ENCODE results near the gene FSD1L. TPM values are rescaled to one million over a fixed set of nuclear protein-coding genes. Genes with fewer than 3 reads are reported as not detected.

FSD1L gene
- polyA plus RNA-seq, 1 of the 3 experiments (the other 2 are of a cell fraction) = 0.76 TPM

GRCh38 chr9:105405514-105406131 is 42.2 kb upstream of the FSD1L start:
- Histone ChIP-seq H3K4me1 (ENCODE audit: control insufficient read depth in 1 of 2, insufficient read depth in 2 of 2, low read depth in 1 of 2, low read length in 1 of 2) (no peaks in the 10 kb centered on the region), H3K4me3 (ENCODE audit: low read depth in 2 of 2, low read length in 1 of 2) (no peak overlapping the region), H3K9me3 (no peaks in the 10 kb centered on the region), H3K27me3 (ENCODE audit: insufficient read depth) (no peaks in the 10 kb centered on the region), H3K9ac (no peak overlapping the region), H3K4me2 (no peak overlapping the region), H2AFZ (ENCODE audit: low read depth) (no peak overlapping the region), H3K27ac (ENCODE audit: low read depth in 2 of 2, low read length in 1 of 2) (no peak overlapping the region), H4K20me1 (ENCODE audit: insufficient read depth) (no peaks in the 10 kb centered on the region), H3K9me2 (no peaks in the 10 kb centered on the region), H3F3A (replicated peaks; ENCODE audit: insufficient read depth) (no peaks in the 10 kb centered on the region), H3K79me2 (ENCODE audit: insufficient read depth) (no peaks in the 10 kb centered on the region), H3K36me3 (replicated peaks in 1 of 2; ENCODE audit: control insufficient read depth in 1 of 2, insufficient read depth in 2 of 2, low read length in 1 of 2) (no peaks in the 10 kb centered on the region)
- ChIA-PET CTCF (interaction anchor here (0.7 to 2.1 kb wide), 3 partner anchors 9 to 437 kb away, joined by 3 to 14 read pairs (median 3); no protein-coding TSS in a partner anchor), POLR2A (no interaction called here)
- TF ChIP-seq RFX5 (IDR thresholded peaks at IDR 0.05; ENCODE audit: low read length) (no peak), EP300 (IDR thresholded peaks at IDR 0.05; ENCODE audit: borderline replicate concordance in 1 of 2, low read depth in 1 of 2, low read length in 1 of 2) (no peak), PBX3 (IDR thresholded peaks at IDR 0.05) (no peak), TCF12 (IDR thresholded peaks at IDR 0.05) (peak; percentile 47; the same call in 1 of the 2 replicates)
- DNase-seq = no peak
- WGBS (ENCODE audit: low lambda C conversion rate) = 79% methylated on average over 6 of the region's 6 CpGs

- no peak overlapping the region for H3K9ac ChIP-seq
- CTCF ChIA-PET = interaction anchor here (2.1 kb wide), 1 partner anchor 8 kb away, joined by 14 read pairs; no protein-coding TSS in a partner anchor
- no peaks in the 10 kb centered on the region for H4K20me1 ChIP-seq (ENCODE audit: insufficient read depth)
- H3K9me2 ChIP-seq = no peaks in the 10 kb centered on the region
- H3K4me1 ChIP-seq (ENCODE audit: control insufficient read depth in 1 of 2, insufficient read depth in 2 of 2, low read depth in 1 of 2, low read length in 1 of 2) = no peaks in the 10 kb centered on the region
- H3K27ac ChIP-seq (ENCODE audit: low read depth in 2 of 2, low read length in 1 of 2) = no peak overlapping the region
- H3K4me2 ChIP-seq = no peak overlapping the region
- H3K4me3 ChIP-seq (ENCODE audit: low read depth in 2 of 2, low read length in 1 of 2) = no peak overlapping the region
- no peaks in the 10 kb centered on the region for H3K27me3 ChIP-seq (ENCODE audit: insufficient read depth)
- 89% methylated on average over 6 of the region's 6 CpGs for WGBS (ENCODE audit: low lambda C conversion rate)
- no peak for DNase-seq
- no peaks in the 10 kb centered on the region for H3K36me3 ChIP-seq (replicated peaks in 1 of 2; ENCODE audit: control insufficient read depth in 1 of 2, insufficient read depth in 2 of 2, low read length in 1 of 2)
- no peaks in the 10 kb centered on the region for H3K79me2 ChIP-seq (ENCODE audit: insufficient read depth)
- POLR2A ChIA-PET = no interaction called here
- H3F3A ChIP-seq (replicated peaks; ENCODE audit: insufficient read depth) = no peaks in the 10 kb centered on the region
- no peak overlapping the region for H2AFZ ChIP-seq (ENCODE audit: low read depth)
- H3K9me3 ChIP-seq = no peaks in the 10 kb centered on the region
- TF ChIP-seq GABPA (IDR thresholded peaks at IDR 0.05; ENCODE audit: low read depth) (no peak), EP300 (IDR thresholded peaks at IDR 0.05; ENCODE audit: borderline replicate concordance in 1 of 2, low read depth in 1 of 2, low read length in 1 of 2) (no peak), EZH2phosphoT487 (IDR thresholded peaks at IDR 0.05; ENCODE audit: borderline replicate concordance, low read depth) (no peak), SIN3A (IDR thresholded peaks at IDR 0.05; ENCODE audit: borderline replicate concordance, low read depth, low read length) (no peak), RFX5 (IDR thresholded peaks at IDR 0.05; ENCODE audit: low read length) (no peak), SMC3 (IDR thresholded peaks at IDR 0.05; ENCODE audit: low read depth, low read length) (no peak), GATA2 (CRISPR knock-in tag; IDR thresholded peaks at IDR 0.05) (no peak), NFIC (IDR thresholded peaks at IDR 0.05; ENCODE audit: borderline replicate concordance) (no peak), TCF12 (IDR thresholded peaks at IDR 0.05) (no peak), PBX3 (IDR thresholded peaks at IDR 0.05) (no peak), MEF2A (IDR thresholded peaks at IDR 0.05; ENCODE audit: borderline replicate concordance, low read depth) (no peak), CHD2 (IDR thresholded peaks at IDR 0.05; ENCODE audit: low read length, partially characterized antibody) (no peak), ZBTB33 (IDR thresholded peaks at IDR 0.05; ENCODE audit: borderline replicate concordance, low read depth) (no peak), MAX (IDR thresholded peaks at IDR 0.05; ENCODE audit: low read depth) (no peak), FOXJ3 (CRISPR knock-in tag; IDR thresholded peaks at IDR 0.05) (no peak), USF2 (IDR thresholded peaks at IDR 0.05; ENCODE audit: borderline replicate concordance, low read depth, low read length) (no peak), RXRA (IDR thresholded peaks at IDR 0.05; ENCODE audit: borderline replicate concordance, low read depth) (no peak), JUND (IDR thresholded peaks at IDR 0.05) (no peak), RCOR1 (IDR thresholded peaks at IDR 0.05; ENCODE audit: low read length) (no peak)
Observed at GRCh38 chr9:105406369-105406768, 41.5 kb upstream of the FSD1L start.

All from SK-N-SH (cell line).